Stimulated activated CD8-positive, alpha-beta memory T cell treated with anti-CD3 and anti-CD28 coated beads, Interleukin-4, amount 100 ng/mL, for 48 hours (primary cell): ENCODE data around the gene KIF21B.
A peak's percentile ranks its signal among the peaks of the same experiment; 100 is the strongest.

ENCODE experiments used
- DNase-seq: peaks from one replicate; pipeline ENCODE4 v3.0.0-alpha.2; 2020

Gene KIF21B

DNA sequence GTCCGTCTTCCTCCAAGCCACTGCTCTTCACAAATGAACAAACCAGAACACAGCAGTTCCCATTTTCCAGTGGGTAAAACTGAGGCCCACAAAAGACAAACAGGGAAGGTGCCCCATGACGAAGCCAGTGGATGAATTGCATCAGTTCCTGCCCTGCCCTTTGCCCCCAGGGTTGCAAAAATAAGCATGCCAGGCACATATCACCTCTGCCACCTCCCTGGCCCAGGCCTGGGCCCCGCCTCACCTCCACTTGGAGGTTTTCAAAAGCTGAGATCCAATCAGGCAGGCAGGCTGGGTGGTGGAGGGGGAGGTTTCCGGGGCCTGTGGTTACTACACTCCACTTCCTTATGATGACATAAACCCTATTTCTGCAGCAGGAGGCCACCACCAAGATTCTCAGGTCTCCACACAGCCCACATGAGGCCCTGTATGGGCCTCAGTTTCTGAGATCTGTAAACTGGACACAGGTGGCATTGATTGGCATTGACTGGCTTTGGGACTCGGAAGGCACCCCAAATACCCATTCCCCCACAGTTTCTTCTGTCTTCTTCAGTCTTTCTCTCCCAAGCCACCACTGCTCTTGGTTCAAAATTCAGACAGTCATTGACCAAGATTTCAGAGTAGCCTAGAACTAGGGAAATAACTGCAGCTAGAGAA, 4.1 kb downstream of the KIF21B start:
- DNase-seq, result peak; percentile 91

DNA sequence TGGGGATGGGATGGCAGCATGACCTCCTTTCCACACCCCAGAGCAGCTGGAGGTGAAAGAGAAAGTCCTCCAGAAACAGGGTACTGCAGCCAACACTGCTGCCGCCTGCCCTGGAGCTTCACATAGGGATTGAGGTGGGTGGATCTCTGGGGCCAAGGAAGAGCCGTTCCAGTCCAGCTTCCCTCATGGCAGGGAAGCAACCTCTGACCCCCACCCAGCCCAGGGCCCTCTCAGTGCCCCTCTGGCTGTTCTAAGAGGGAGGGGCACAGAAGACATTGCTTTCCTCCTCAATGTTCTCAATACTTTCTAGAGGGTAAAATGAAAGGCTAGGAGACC, 5.7 kb downstream of the KIF21B start:
- no peak for DNase-seq

DNA sequence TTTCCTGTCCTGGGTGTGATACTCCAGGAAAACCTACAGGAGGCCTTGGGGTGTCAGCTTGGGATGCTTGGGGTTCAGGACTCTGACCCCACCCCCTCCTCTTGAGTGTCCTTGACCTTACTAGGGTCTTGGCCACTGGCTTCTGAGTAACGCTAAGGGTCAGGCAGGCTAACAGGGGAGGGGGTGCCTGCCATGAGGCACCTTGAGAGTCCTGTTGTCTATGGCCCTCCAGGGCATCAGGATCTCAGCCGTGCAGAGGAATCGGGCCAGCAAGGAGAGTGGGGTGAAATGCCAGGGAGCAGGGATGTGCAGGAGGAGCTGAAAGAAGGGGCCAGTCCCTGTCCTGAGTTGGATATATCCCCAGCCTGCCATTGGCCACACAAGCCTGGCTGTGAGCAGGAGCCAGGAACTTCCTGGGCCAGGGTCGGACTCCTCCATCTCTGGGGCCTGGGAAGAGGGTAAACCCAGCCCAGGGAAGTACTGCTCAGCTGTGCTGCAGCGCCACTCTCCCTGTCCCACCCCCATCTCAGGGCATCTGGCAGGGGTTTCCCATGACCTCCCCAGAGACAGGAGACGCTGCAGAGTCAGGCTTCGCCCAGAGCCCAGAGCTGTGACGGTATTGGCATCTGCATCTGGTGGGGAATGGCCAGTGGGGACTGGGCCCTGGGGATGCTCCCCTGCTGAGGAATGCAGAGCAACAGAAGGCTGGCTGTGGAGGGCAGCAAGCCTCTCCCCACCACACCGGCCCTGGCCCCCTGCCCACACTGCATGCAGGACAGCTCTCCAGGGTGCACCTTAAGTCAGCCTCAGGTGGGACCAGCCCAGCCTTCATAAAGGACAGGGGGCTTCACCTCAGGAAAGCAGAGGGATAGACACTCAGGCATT, 6.3 kb downstream of the KIF21B start:
- peak; percentile 32 for DNase-seq

DNA sequence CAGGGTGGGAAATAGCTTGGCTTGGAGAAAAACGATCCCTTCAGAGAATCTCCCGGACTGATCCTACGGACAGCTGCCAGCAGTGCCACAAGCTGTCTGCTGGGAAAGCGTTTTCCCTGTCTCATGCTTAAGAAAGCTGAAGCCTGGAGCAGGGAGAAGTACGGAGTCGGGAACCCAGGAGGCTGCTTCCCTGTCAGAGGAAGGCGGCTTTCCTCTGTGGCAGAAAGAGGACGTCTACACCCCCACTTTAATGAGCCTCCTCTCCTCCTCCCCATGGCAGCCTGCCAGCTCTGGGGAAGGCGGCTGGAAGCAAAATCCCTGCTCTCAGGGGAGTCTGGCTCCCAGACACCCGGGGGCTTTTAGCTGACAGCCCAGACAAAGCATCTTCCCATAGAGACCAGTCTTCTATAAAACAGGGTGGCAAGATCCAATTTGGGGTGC, 7.3 kb downstream of the KIF21B start:
- DNase-seq, result peak; percentile 32

DNA sequence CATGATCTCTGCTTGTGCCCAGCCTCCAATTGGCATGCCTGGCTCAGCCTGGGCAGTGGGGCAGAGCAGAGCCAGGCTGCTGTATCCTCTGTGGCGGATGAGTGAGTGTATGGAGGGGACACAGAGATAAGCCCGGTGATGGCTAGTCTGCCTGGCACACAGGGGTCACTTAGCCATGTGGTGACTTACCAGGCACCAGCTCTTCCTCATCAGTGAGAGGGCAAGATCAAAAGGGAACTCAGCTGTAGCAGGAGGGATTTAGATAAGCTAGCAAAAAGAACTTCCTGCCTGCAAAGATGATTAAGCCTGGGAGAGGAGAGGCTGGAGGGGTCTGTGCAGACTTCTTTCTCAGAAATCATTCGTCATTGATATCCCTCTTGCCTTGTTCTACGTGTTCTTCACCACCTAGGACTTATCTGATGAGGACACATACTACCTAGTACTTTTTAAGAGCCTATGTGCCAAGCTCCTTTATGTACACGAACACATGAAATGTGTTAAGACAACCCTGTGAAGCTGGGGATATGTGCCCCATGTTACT, 7.9 kb downstream of the KIF21B start:
- peak; percentile 33 for DNase-seq

DNA sequence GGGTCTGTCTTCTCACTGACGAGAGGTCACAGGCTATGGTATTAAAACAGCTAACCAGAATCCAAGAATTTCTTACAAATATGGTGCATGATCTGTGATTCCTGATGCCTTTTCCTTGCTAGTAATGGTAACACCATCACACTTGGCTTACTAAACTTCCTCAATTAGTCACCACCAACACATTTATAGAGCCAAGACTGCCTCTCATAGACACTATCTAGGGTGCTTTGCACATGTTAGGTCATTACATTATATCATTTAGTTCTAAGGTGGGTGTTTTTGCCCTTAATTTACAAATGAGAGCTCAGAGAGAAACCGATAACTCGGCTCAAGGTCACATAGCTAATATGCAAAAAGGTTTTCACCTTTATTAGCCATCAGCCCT, 8.7 kb downstream of the KIF21B start:
- no peak for DNase-seq

DNA sequence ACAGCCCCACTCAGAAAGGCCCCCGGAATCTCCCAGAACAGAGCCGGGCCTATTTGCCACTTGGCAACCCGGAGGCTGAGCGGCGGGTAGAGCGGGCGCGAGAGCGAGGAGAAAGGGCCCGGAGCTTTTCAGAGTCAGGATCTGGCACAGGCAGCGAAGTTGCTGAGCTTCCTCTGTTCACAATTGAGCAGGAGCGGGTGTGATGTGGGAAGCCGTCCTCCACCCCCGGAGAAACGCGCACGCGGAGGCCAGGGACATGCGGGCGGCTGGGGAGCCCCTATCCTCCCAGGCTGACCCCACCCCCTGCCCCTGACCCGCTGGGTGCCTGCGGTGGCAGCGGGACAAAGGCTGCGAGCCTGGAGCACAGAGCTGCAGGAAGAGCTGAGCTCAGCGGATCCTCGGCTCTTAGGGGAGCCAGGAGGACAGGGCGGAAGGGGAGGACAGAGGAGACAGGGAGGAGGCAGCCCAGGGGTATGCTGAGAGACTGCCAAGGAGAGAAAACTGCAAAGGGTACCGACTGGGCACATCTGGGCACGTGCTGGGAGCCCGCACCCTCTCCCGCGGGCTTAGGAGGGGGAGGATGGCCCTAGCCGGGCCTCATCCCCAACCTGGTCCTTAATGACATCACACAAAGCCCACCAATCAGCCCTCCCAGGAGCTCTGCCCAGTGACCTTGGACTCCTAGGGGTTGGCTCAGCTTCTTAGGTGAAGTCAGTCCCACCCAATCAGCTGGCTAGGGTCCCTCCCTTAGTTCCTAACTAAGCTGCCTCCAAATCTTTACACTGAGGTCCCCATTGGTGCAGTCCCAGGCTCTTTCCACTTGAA, 9.3 kb downstream of the KIF21B start:
- no peak for DNase-seq

DNA sequence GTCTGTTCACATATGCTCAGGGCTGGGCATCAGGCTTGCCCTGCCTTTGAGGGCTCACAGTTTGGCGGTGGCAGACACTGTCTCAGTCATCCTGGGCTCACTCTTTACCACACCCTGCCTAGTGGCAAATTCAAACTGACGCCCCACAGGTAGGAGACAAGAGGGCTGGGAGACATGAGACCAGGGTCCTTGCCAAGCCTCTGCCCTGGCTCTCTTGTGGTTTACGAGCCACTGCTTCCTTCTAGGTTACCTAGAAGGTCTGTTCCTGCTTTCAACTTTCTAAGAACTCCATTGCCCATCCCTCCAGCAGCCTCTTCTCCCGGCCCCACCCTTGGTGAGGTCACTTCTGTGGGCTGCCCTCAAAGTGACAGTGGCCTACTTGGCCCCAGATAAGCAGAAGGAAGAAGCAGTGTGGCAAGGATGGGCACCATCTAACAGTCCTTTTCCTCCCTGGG, 10.5 kb downstream of the KIF21B start:
- DNase-seq, result peak; percentile 37

DNA sequence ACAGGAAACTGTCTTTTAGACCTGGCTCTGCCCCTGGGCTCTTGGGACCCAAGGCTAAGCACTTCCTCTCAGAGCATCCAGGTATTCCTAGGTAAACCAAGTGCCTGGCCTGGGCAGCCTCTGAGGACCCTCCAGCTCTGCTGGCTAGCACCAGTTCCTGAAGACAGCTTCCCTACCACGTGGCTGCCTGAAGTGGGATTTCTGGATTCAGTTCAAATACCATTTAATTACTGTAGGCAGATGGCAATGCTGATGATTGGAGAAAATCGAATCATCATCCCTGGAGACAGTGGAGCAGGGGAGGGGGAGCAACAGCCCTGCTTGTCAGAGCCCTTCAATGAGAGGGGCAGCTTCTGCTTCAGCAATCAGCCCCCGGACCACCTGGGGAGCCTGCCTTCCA, 11.9 kb downstream of the KIF21B start:
- DNase-seq, result no peak

DNA sequence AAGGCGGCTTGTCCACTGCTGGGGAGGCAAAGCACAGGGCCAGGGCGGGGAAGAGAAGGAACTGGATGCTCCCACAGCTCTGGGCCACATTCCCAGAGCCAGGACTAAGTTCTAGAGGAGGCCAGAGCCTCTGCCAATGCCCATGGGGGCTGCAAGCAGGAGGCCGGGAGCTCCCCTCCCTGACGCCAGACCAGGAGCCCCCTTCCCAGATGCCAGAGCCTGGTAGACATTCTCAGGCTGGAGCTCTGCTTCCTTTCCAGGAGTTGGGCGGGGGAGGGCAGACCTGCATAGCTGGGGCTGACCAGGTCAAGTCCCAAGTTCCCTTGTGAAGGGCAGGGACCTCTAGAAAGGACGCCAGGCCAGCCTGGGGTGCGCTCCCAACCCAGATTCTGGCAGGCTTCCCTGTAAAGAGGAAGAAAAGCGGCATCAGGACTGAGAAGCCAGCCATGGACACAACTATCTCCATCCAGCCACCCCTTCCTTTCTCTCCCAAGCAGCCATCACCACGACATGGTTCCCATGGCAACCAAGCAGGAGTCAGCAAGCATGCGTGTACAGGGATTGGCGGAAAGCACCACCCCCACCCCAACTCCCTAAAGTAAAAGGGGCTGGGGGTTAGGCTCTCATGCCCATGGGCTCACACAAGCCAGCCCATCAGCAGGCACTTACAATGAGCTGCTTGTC, 13.4 kb downstream of the KIF21B start:
- no peak for DNase-seq

DNA sequence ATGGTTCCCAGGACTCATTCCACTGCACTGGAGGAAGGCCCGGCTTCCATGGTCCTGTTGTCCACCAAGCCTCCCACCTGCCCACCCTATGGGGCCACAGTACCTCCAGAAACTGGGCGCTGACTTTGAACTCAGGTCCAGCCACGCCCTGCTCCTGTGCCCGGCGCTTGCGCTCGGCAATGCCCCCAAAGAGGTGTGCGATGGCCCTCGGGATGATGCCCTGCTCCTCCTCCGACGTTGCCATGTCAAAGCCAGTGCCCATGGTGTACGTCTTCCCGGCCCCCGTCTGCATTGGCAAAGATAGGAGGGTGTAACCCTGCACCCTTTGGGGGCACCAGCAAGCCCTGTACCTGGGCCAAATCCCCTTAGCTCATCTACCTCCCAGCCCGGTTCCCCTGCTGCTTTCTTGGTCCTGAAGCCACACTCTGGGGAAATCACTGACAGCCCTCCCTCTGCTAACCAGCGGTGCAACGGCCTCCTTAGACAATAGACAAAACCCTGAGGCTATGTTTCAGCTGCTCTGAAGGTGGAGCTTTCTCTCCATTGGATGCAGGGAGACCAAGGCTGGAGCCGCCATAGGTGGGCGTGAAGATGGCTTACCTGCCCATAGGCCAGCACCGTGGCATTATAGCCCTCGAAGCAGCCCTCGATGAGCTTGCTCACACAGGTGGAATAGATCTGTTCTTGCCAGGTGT, 14.7 kb downstream of the KIF21B start:
- no peak for DNase-seq

DNA sequence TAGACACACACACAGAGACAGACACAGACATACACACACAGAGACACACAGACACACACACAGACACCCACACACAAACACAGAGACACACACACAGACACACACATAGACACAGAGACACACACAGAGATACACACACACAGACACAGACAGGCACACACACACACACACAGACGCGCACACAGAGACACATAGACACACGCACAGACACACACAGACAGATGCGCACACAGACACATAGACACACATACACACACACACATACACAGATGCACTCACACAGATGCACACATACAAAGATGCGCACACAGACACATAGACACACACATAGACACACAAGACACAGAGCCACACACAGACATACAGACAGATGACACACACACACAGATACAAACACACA, 16.0 kb downstream of the KIF21B start:
- DNase-seq, result no peak

DNA sequence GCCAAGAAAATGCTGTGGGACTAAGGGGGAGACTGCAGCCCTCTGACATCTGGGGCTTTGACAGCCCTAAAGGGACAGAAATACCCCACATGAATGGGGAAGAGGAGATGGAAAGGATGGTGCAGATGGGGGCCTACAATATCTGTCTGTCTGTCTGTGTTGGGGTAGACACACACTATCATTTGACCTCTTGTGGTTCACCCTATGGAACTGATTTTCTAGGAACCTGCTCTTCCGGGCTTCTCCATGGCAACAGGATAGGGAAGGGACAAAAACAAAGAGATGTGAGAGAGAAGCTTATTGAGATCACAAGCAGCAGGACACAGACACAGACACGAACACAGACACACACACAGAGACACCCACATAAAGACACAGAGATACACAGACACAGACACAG, 17.1 kb downstream of the KIF21B start:
- DNase-seq, result no peak

DNA sequence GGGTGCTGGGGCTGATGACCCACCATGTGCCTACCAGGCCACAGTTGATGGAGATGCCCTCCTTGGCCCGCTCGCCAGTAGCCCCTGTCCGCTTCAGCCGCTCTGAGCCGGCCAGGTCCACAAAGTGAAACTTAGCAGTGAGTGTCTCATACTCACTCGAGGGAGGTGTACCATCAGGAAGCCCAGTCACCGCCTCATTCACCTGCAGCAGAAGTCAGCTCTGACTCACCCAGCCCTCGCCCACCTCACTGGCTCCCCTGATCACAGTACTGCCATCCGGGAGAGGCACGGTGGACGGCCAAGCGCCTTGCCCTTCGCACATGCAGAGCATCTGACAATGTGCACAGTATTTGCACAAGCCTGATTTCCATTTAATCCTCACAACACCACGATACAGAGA, 18.8 kb downstream of the KIF21B start:
- DNase-seq, result no peak

DNA sequence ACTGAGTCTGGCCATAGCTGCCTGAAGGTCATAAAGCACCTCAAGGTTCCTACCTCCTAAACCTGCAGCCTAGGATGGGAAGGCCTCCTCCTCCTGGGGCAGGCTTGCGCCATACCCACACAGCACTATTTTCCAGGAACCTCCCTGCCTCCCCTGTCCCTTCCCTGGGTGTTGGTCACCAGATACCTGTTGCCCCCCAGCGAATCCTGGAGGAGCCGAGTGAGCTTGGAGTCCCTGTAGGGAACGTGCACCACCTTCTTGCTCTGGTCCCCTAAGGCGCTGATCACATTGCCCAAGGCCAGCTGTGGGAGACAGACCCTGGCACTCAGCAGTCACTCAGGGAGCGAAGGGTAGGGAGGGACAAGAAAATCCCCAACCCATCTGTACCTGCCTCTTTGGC, 19.4 kb downstream of the KIF21B start:
- DNase-seq, result no peak

DNA sequence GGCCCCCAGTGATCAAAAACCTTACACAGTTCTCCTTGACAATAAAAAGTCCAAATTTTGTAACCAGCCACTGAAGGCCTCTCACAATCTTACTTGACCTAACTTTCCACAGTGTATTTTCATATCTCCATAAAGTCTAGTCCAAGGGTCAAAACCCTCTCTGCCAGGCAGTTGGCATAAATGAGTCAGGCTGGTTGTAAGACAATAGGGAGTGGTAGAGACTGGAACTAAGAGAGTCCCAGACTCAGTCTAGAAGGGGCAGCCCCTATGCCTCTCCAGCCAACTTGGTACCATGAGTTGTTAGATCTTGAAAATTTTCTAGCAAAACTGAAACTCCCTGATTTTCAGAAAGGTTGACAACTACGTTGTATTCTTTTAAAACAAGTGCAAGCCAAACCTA, 21.0 kb downstream of the KIF21B start:
- no peak for DNase-seq

DNA sequence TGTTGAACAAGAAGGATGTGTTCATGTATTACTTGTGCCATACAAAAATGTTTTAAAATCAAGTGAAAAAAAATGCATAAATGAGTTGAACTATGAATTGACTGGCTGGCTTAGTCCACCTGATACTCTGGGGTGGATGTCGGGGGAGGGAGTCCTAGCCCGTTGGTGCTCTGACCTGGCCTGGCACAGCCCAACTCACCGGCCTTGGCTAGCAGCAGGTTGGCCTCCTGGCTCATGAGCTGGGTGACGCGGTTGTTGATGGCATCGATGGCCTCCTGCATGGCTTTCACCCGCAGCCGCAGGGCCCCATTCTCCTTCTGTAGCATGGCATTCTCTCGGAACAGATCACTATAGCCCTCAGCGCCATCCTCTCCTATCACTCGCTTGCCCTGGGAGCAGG, 21.6 kb downstream of the KIF21B start:
- no peak for DNase-seq

DNA sequence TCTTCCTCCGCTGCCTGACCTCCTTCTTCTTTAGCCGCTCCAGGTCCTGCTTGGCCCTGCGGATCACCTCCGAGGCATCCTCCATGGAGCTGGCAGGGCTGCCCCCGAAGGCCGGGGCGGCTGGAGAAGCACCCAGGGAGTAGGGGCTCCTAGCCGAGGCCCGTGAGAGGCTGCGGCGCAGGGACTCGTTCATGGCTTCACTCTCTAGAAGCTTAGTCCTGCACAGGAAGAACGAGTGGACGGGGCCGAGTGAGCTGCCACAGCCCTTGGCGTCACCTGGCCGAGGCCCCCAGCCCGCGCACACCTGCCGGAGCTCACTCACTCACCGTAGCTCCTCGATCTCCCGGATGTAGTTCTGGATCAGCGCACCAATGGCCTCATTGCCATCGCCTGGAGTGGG, 23.1 kb downstream of the KIF21B start:
- DNase-seq, result no peak

DNA sequence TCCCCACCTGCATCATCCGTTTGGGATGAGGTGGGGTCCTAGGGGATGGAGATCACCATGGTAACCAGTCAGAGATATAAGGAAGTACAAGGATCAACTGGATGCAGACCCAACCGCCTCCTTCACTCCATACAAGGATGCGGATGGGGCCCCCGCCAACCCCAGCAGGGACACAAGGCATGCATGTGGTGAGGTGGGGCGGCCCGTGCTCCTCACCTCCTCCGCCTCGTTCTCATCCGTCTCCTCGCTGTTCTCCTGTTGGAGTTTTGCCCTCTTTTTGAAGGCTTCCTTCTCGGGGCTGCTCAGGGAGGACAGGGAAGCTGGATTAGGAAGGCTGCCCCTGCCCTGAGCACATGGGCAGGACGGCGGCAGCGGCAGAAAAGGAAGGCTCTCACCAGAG, 23.8 kb downstream of the KIF21B start:
- DNase-seq, result no peak

DNA sequence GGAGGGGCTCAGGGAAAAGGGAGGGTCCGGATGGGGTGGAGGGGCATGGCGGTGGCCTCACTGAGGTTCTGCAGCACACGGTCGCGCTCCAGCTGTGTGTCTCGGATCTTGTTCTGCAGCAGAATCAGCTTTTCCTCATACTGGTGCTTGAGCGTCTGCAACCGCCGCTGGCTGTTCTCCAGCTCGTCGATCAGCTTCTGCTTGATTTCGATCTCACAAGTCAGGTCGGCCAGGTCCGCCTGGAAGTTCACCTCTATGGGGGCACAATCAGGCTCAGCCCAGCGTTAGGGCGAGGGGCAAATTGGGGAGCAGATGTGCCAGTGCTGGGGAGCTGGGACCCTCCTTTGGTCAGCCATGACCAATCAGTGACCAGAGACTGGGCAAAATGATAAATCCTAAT, 25.2 kb downstream of the KIF21B start:
- no peak for DNase-seq

DNA sequence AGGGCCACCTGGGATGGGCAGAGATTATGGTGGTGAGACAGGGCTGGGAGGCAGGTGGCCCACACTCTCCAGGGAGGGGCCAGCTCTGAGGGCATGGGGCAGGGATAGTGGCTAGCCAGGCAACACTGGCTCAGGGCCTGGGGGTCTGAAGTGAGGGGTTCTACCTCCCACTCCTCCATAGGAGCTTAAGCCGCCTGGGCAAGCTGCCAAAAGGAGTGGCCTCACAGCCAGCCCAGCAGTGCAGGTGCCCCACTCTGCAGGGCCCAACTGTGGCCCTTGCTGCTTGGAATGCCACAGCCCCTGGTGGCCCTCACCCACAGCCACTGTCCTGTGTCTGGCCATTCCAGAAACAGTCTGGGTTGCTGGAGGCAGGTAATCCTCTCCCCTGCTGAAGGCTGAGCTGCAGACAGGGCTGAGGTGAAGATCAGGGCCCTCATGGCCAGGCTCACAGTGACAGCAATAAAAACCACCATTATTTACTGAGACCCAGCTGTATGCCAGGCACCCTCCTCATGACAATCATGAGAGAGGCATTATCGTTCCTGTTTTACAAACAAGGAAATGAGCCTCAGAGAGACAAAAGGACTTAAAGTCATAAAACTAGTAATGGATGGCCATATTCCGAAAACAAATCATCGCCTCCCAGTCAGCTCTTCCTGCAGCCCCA, 31.0 kb downstream of the KIF21B start:
- no peak for DNase-seq
